Purkinje cell (primary cell): ENCODE measurements around the gene CFAP52. TPM values are rescaled to one million over a fixed set of nuclear protein-coding genes. Genes with fewer than 3 reads are reported as not detected.

ENCODE experiments used
- polyA plus RNA-seq: library from polyadenylated mRNA; unstranded; fragments of >200 nt; fragmentation: Nextera tagmentation; gene quantifications from 2 replicates; pipeline ENCODE4 v1.2.1, GENCODE V29; 2014

The CFAP52 gene
- 0.82 TPM in 1 of 2 replicates, not detected in the other for polyA plus RNA-seq

GRCh38 chr17:9576521-9577372, at the start of gene CFAP52:
CFAP52 (plus strand) TSS chr17:9576642; CDS start chr17:9576696, 54 bp downstream.

GRCh38 chr17:9575381-9576101, 901 bp upstream of the CFAP52 start, which contains the start of gene STX8:
STX8 (minus strand) TSS chr17:9575820; CDS start chr17:9575808, 12 bp downstream.

GRCh38 chr17:9644910-9645751, 68.7 kb downstream of the CFAP52 start, which contains the start of gene USP43:
USP43 (plus strand) TSS chr17:9645517; CDS start chr17:9645633, 116 bp downstream.

Other genes starting within 250 kb of the CFAP52 start
- 145 and 203 TPM in 2 replicates for gene STX8, start 822 bp upstream of the CFAP52 start, polyA plus RNA-seq
- 0.75 TPM in 1 of 2 replicates, not detected in the other for gene USP43, start 68.9 kb downstream of the CFAP52 start, polyA plus RNA-seq
- not detected in 2 replicates for gene DHRS7C, start 214.9 kb downstream of the CFAP52 start, polyA plus RNA-seq
- not detected in 2 replicates for gene GSG1L2, start 245.4 kb downstream of the CFAP52 start, polyA plus RNA-seq
- gene GLP2R, start 249.3 kb downstream of the CFAP52 start, polyA plus RNA-seq: not detected in 2 replicates